Progenitor cell of endocrine pancreas (in vitro differentiated cells): ENCODE measurements around the gene ME3. TPM values are rescaled to one million over a fixed set of nuclear protein-coding genes. Genes with fewer than 3 reads are reported as not detected.

Experiments
- DNase-seq: peaks from one replicate; pipeline ENCODE4 v3.0.0; 2021; ENCODE audit warnings: low spot score; ENCODE audit not compliant: unreplicated experiment
- H3K27ac Mint-ChIP-seq: 2 replicates; pipeline ENCODE4 v1.8.0; 2021; ENCODE audit warnings: mild to moderate bottlenecking, moderate library complexity, mixed read lengths
- H3K27me3 Mint-ChIP-seq: 2 replicates; pipeline ENCODE4 v1.8.0; 2021; ENCODE audit warnings: mixed read lengths
- H3K36me3 Mint-ChIP-seq: 2 replicates; pipeline ENCODE4 v1.8.0; 2022; ENCODE audit warnings: mixed read lengths; ENCODE audit not compliant: insufficient read depth
- H3K4me1 Mint-ChIP-seq: 2 replicates; pipeline ENCODE4 v1.8.0; 2021; ENCODE audit warnings: low read depth, mixed read lengths
- H3K4me3 Mint-ChIP-seq: 2 replicates; pipeline ENCODE4 v1.8.0; 2021; ENCODE audit warnings: low read depth, mild to moderate bottlenecking, moderate library complexity, mixed read lengths
- H3K9me3 Mint-ChIP-seq: 2 replicates; pipeline ENCODE4 v1.8.0; 2021; ENCODE audit warnings: low read depth, mixed read lengths
- CTCF ChIP-seq: fragments of 200-600 bp; sonication (generic); IDR thresholded peaks from one replicate; pipeline ENCODE4 v1.5.0; 2021; ENCODE audit warnings: antibody characterized with exemption, mild to moderate bottlenecking; ENCODE audit not compliant: unreplicated experiment
- total RNA-seq: library from RNA; stranded (reverse); gene quantifications from 2 replicates; pipeline ENCODE4 v1.2.1, GENCODE V29; 2021

The ME3 gene
- total RNA-seq, 1 donor from 2014 or later = 8.6 TPM

- peaks cover 15% of the 10 kb centered on the region for H3K9me3 Mint-ChIP-seq
- H3K27ac Mint-ChIP-seq = no peak overlapping the region
- DNase-seq = no peak
- H3K27me3 Mint-ChIP-seq = no peaks in the 10 kb centered on the region
- peaks cover 13% of the 10 kb centered on the region for H3K4me1 Mint-ChIP-seq
- no peak overlapping the region for H3K4me3 Mint-ChIP-seq
- H3K36me3 Mint-ChIP-seq = peaks cover 3% of the 10 kb centered on the region
- TF ChIP-seq CTCF = no peak
These were observed 54.9 kb downstream of the ME3 start for GRCh38 chr11:86617502-86617901.

GRCh38 chr11:86615487-86615886, 56.9 kb downstream of the ME3 start:
- Mint-ChIP-seq H3K27me3 (no peaks in the 10 kb centered on the region), H3K4me3 (no peak overlapping the region), H3K9me3 (peaks cover 15% of the 10 kb centered on the region), H3K4me1 (peaks cover 2% of the 10 kb centered on the region), H3K27ac (no peak overlapping the region), H3K36me3 (peaks cover 3% of the 10 kb centered on the region)
- DNase-seq = no peak
- no peak for TF ChIP-seq CTCF

GRCh38 chr11:86610559-86611341, 61.7 kb downstream of the ME3 start:
- peaks cover 13% of the 10 kb centered on the region for H3K4me1 Mint-ChIP-seq
- TF ChIP-seq CTCF = no peak
- peaks cover 11% of the 10 kb centered on the region for H3K9me3 Mint-ChIP-seq
- H3K27ac Mint-ChIP-seq = no peak overlapping the region
- H3K4me3 Mint-ChIP-seq = no peak overlapping the region
- no peak for DNase-seq
- no peaks in the 10 kb centered on the region for H3K27me3 Mint-ChIP-seq
- H3K36me3 Mint-ChIP-seq = peaks cover 3% of the 10 kb centered on the region

GRCh38 chr11:86608251-86608799, 64.1 kb downstream of the ME3 start:
- H3K9me3 Mint-ChIP-seq = peaks cover 6% of the 10 kb centered on the region
- H3K27me3 Mint-ChIP-seq = no peaks in the 10 kb centered on the region
- DNase-seq = no peak
- no peak overlapping the region for H3K4me3 Mint-ChIP-seq
- peaks cover 13% of the 10 kb centered on the region for H3K4me1 Mint-ChIP-seq
- TF ChIP-seq CTCF = peak; percentile 85
- H3K36me3 Mint-ChIP-seq = peaks cover 1% of the 10 kb centered on the region
- no peak overlapping the region for H3K27ac Mint-ChIP-seq

DNA sequence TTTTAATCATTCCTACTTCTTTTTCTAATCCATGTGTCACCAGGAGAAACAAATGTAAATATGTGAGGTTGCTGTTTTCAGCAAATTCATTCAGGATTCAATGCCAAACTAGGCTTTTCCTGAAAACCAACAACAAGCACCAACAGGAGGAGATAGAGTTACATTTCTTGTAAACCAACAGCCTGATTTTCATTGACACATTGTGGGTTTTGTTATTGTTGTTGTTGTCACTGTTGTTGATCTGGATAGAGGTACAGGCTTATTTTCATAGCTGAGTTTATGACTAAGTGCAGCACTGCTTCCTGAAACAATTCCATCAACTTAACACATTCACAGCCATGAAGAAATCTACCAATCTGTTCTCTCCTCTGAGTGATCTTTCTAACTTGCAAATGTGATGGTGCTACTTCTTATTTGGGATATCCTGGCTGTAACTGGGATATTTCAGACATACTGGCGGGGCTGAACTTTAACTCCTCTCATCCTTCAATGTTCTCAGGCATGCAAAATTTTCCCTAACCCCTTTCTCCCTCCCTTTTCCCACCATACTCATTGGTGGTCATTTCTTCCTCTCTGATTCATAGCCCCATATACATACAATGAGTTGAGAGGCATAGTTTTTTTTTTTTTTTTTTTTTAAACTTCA, 65.5 kb downstream of the ME3 start:
- Mint-ChIP-seq H3K27ac (no peak overlapping the region), H3K9me3 (no peaks in the 10 kb centered on the region), H3K4me3 (no peak overlapping the region), H3K4me1 (peaks cover 13% of the 10 kb centered on the region), H3K27me3 (no peaks in the 10 kb centered on the region), H3K36me3 (peaks cover 1% of the 10 kb centered on the region)
- no peak for TF ChIP-seq CTCF
- DNase-seq = no peak
